GM19025 (cell line): ENCODE results near the gene GFOD1.
"Not testable (repeated sequence)": the region's sequence is repeated elsewhere in the genome, so short reads cannot be mapped to it uniquely, and the experiment has no call there.

Experiments
- ATAC-seq: cut with Tn5 transposase; IDR thresholded peaks from one replicate; pipeline ENCODE4 v1.9.1; 2021; ENCODE audit warnings: mild to moderate bottlenecking, low read depth, moderate library complexity; ENCODE audit not compliant: unreplicated experiment

GFOD1 gene

GRCh38 chr6:13511913-13512717 is 24.7 kb upstream of the GFOD1 start:
- ATAC-seq: no peak

DNA sequence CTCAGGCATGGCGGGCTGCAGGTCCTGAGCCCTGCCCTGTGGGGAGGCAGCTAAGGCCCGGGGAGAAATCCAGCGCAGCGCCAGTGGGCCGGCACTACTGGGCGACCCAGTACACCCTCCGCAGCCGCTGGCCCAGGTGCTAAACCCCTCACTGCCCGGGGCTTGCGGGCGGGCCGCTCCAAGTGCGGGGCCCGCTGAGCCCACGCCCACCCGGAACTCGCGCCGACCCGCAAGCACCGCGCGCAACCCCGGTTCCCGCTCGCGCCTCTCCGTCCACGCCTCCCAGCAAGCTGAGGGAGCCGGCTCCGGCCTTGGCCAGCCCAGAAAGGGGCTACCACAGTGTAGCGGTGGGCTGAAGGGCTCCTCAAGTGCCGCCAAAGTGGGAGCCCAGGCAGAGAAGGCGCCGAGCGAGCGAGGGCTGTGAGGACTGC is 23.8 kb upstream of the GFOD1 start:
- not testable (repeated sequence) for ATAC-seq

DNA sequence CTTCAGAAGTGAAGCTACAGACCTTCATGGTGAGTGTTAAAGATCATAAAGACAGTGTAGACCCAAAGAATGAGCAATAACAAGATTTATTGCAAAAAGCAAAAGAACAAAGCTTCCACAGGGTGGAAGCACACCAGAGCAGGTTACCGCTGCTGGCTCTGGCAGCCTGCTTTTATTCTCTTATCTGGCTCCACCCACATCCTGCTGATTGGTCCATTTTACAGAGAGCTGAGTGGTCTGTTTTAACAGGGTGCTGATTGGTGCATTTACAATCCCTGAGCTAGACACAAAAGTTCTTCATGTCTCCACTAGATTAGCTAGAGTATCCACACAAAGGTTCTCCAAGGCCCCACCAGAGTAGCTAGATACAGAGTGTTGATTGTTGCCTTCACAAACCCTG is 23.0 kb upstream of the GFOD1 start:
- not testable (repeated sequence) for ATAC-seq

GRCh38 chr6:13508711-13509705 is 21.6 kb upstream of the GFOD1 start:
- no peak for ATAC-seq

DNA sequence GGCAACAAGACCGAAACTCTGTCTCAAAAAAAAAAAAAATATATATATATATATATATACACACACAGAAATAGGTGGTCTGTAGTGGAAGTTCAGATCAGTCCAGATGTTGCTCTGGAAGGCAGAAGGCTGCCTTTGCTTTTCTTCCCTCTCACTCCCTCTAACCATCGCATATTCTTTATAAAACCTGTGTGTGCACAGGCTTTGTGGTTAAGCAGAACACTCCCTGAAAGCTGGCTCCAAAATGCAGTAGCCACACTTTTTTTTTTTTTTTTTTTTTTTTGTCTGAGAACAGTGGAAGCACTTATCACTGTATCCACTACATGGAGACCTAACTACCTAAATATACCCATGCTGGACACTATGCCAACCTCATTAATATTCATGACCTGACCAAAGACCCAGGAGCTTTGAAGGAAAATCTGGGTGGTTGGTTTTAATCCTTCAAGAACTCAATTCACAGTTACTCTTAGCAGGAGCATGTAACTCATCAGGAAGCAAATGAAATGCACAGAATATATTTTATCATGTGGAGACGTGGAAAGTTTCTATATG is 20.0 kb upstream of the GFOD1 start:
- no peak for ATAC-seq

GRCh38 chr6:13505345-13505734 is 17.9 kb upstream of the GFOD1 start:
- ATAC-seq: no peak

- ATAC-seq: no peak
Measured at GRCh38 chr6:13504611-13505344, 17.4 kb upstream of the GFOD1 start.

- no peak for ATAC-seq
Measured at GRCh38 chr6:13500915-13501314, 13.5 kb upstream of the GFOD1 start.

GRCh38 chr6:13500264-13500663 is 12.9 kb upstream of the GFOD1 start:
- no peak for ATAC-seq

GRCh38 chr6:13496513-13497190 is 9.3 kb upstream of the GFOD1 start:
- no peak for ATAC-seq

- ATAC-seq: no peak
Measured at GRCh38 chr6:13495818-13496217, 8.4 kb upstream of the GFOD1 start.

- ATAC-seq: no peak
Measured at GRCh38 chr6:13495112-13495776, 7.8 kb upstream of the GFOD1 start.

DNA sequence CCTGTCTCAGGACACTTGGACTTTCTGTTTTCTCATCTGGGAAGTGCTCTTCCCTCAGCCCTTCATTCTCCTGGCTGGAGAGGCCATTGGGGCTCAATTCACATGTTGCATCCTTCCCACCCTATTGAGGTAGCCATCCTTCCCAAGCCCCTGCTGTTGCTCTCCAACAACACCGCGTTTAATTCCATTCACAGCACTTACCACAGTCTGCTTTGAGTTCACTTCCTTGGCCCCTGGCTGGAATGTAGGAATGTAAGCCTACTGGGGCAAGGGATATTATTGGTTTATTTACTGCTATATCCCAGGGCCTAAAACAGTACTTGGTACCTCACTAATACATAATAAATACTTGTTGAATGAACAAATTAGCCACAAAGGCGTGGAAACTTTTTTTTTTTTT is 6.7 kb upstream of the GFOD1 start:
- ATAC-seq: no peak

GRCh38 chr6:13493147-13493546 is 5.7 kb upstream of the GFOD1 start:
- no peak for ATAC-seq

DNA sequence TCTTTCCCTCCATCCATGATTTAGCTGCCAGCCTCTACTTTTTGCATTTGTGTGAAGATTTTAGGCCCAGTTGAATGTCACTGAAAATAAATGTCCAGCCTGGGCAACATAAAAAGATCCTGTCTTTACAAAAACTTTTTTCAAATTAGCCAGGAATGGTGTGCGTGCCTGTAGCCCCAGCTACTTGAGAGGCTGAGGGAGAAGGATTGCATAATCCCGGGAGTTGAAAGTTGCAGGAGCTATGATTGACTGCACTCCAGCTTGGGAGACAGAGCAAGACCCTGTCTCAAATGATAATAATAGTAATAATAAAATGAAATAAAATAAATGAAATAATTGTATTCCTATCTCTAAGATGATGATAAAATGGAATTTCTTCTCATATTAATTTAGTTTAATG is 5.0 kb upstream of the GFOD1 start:
- no peak for ATAC-seq

GRCh38 chr6:13491538-13491937 is 4.1 kb upstream of the GFOD1 start:
- ATAC-seq: no peak

GRCh38 chr6:13490402-13490801 is 3.0 kb upstream of the GFOD1 start:
- no peak for ATAC-seq

DNA sequence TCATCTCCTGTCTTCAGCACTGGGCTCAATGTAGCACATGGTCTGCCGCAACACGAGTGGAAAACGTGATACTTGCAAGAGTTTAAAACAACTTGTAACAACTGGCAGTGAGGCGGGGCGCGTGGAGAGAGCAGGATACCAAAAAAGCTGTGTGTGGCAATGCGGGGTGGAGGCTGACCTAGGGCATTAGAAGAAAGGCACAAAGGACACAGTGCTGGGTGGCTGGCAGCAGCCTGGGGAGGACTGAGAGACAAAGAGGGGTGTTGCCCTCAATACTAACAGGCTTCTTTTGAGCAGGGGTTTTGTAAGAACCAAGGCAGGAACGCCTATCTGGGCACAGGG is 1.5 kb upstream of the GFOD1 start:
- ATAC-seq: no peak
